Middle frontal gyrus (tissue), 1 donor: ENCODE data around the gene FAM184A.

Experiments used
- DNase-seq: peaks from one replicate; pipeline ENCODE4 v3.0.0-alpha.2; 2015; ENCODE audit warnings: low spot score; ENCODE audit errors: extremely low spot score

The FAM184A gene

GRCh38 chr6:119060255-119060907 lies 18.1 kb downstream of the FAM184A start:
- DNase-seq, result no peak

GRCh38 chr6:119055069-119055468 lies 23.4 kb downstream of the FAM184A start:
- no peak for DNase-seq

- no peak for DNase-seq
These were observed 25.5 kb downstream of the FAM184A start for GRCh38 chr6:119052987-119053386.

- no peak for DNase-seq
These were observed 26.1 kb downstream of the FAM184A start for GRCh38 chr6:119052292-119052889.

GRCh38 chr6:119044255-119044654 lies 34.2 kb downstream of the FAM184A start:
- no peak for DNase-seq

GRCh38 chr6:119043783-119044182 lies 34.7 kb downstream of the FAM184A start:
- DNase-seq, result no peak

- no peak for DNase-seq
These were observed 35.2 kb downstream of the FAM184A start for GRCh38 chr6:119043265-119043664.

- DNase-seq, result no peak
These were observed 37.8 kb downstream of the FAM184A start for GRCh38 chr6:119040636-119041035.

- no peak for DNase-seq
These were observed 38.2 kb downstream of the FAM184A start for GRCh38 chr6:119040229-119040628.

GRCh38 chr6:119037941-119038623 lies 40.4 kb downstream of the FAM184A start:
- no peak for DNase-seq

GRCh38 chr6:119037264-119037663 lies 41.2 kb downstream of the FAM184A start:
- no peak for DNase-seq

- no peak for DNase-seq
These were observed 42.4 kb downstream of the FAM184A start for GRCh38 chr6:119036081-119036480.

GRCh38 chr6:119035459-119035858 lies 43.0 kb downstream of the FAM184A start:
- DNase-seq, result no peak

- no peak for DNase-seq
These were observed 43.5 kb downstream of the FAM184A start for GRCh38 chr6:119034827-119035458.

GRCh38 chr6:119032428-119032827 lies 46.0 kb downstream of the FAM184A start:
- no peak for DNase-seq

GRCh38 chr6:119030759-119031158 lies 47.7 kb downstream of the FAM184A start:
- DNase-seq, result no peak

GRCh38 chr6:119028091-119028490 lies 50.4 kb downstream of the FAM184A start:
- no peak for DNase-seq

GRCh38 chr6:119027465-119027864 lies 51.0 kb downstream of the FAM184A start:
- no peak for DNase-seq

- DNase-seq, result no peak
These were observed 51.6 kb downstream of the FAM184A start for GRCh38 chr6:119026822-119027221.

GRCh38 chr6:119025793-119026192 lies 52.7 kb downstream of the FAM184A start:
- no peak for DNase-seq

GRCh38 chr6:119024111-119024510 lies 54.4 kb downstream of the FAM184A start:
- no peak for DNase-seq

GRCh38 chr6:119022796-119023195 lies 55.7 kb downstream of the FAM184A start:
- no peak for DNase-seq
